Liver (tissue), 9 donors: ENCODE data around the gene TENT4A. TPM values are rescaled to one million over a fixed set of nuclear protein-coding genes. Genes with fewer than 3 reads are reported as not detected.
A peak's percentile ranks its signal among the peaks of the same experiment; 100 is the strongest.

Experiments used
- DNase-seq: peaks from one replicate; pipeline ENCODE4 v3.0.0-alpha.2; 2017; ENCODE audit warnings: low spot score
- H3K27ac ChIP-seq, 2 donors: one replicate each; pipeline ENCODE4 v1.7.0; 2013; ENCODE audit warnings: inconsistent platforms in 2 of 2, low read length in 2 of 2, control low read depth in 1 of 2, low read depth in 1 of 2, mild to moderate bottlenecking in 1 of 2
- H3K27me3 ChIP-seq, 4 donors: one replicate each; pipeline versions ENCODE4 v1.6.1 to v1.7.0; 2013; ENCODE audit warnings: low read length in 3 of 4, inconsistent platforms in 1 of 4, mild to moderate bottlenecking in 1 of 4, moderate library complexity in 1 of 4; ENCODE audit not compliant: control insufficient read depth in 4 of 4, insufficient read depth in 4 of 4
- H3K36me3 ChIP-seq, 4 donors: one replicate each; pipeline versions ENCODE4 v1.6.1 to v1.7.0; 2013; ENCODE audit warnings: low read length in 3 of 4, mild to moderate bottlenecking in 3 of 4, low read depth in 1 of 4, moderate library complexity in 1 of 4; ENCODE audit not compliant: control insufficient read depth in 4 of 4, insufficient read depth in 3 of 4
- H3K4me1 ChIP-seq, 4 donors: one replicate each; pipeline versions ENCODE4 v1.6.1 to v1.7.0; 2013; ENCODE audit warnings: low read length in 3 of 4, mild to moderate bottlenecking in 3 of 4, moderate library complexity in 1 of 4; ENCODE audit not compliant: control insufficient read depth in 4 of 4, insufficient read depth in 4 of 4
- H3K4me3 ChIP-seq, 3 donors: one replicate each; pipeline versions ENCODE4 v1.6.1 to v1.7.0; 2013; ENCODE audit warnings: low read length in 3 of 3, control low read depth in 1 of 3, low read depth in 1 of 3, mild to moderate bottlenecking in 1 of 3
- H3K9ac ChIP-seq, 2 donors: one replicate each; pipeline ENCODE4 v1.7.0; 2013; ENCODE audit warnings: low read length in 2 of 2, mild to moderate bottlenecking in 2 of 2, moderate library complexity in 2 of 2, control low read depth in 1 of 2, low read depth in 1 of 2
- H3K9me3 ChIP-seq, 4 donors: one replicate each; pipeline versions ENCODE4 v1.6.1 to v1.7.0; 2013; ENCODE audit warnings: low read length in 3 of 4; ENCODE audit not compliant: control insufficient read depth in 4 of 4
- ATF3 ChIP-seq: IDR thresholded peaks from 2 replicates; pipeline ENCODE4 v1.6.1; 2016; ENCODE audit warnings: antibody characterized with exemption
- CTCF ChIP-seq: fragments of 150-350 bp; IDR thresholded peaks from 2 replicates; pipeline ENCODE4 v1.5.1; 2017; ENCODE audit warnings: improper control_type of control experiment, low read depth, low read length; ENCODE audit not compliant: missing input control
- EGR1 ChIP-seq, 2 donors: IDR thresholded peaks; 2 replicates each; pipeline ENCODE4 v1.6.1; 2016 to 2018; ENCODE audit warnings: antibody characterized with exemption in 2 of 2, low read depth in 2 of 2
- FOXA1 ChIP-seq: IDR thresholded peaks from 2 replicates; pipeline ENCODE4 v1.6.1; 2016; ENCODE audit warnings: antibody characterized with exemption
- FOXA2 ChIP-seq: IDR thresholded peaks from 2 replicates; pipeline ENCODE4 v1.6.1; 2016; ENCODE audit warnings: antibody characterized with exemption
- GABPA ChIP-seq, 2 donors: IDR thresholded peaks in 1 of 2; conservative IDR thresholded peaks in 1 of 2; 2 replicates each; pipeline ENCODE4 v1.6.1; 2016; ENCODE audit warnings: antibody characterized with exemption in 2 of 2, mild to moderate bottlenecking in 1 of 2, moderate library complexity in 1 of 2
- HNF4A ChIP-seq, 2 donors: conservative IDR thresholded peaks; 2 replicates each; pipeline ENCODE4 v1.6.1; 2016; ENCODE audit warnings: antibody characterized with exemption in 2 of 2, mild to moderate bottlenecking in 2 of 2
- HNF4G ChIP-seq: IDR thresholded peaks from 2 replicates; pipeline ENCODE4 v1.6.1; 2016; ENCODE audit warnings: antibody characterized with exemption
- JUND ChIP-seq, 2 donors: IDR thresholded peaks; 2 replicates each; pipeline ENCODE4 v1.6.1; 2016; ENCODE audit warnings: antibody characterized with exemption in 2 of 2
- MAX ChIP-seq: IDR thresholded peaks from 2 replicates; pipeline ENCODE4 v1.6.1; 2016; ENCODE audit warnings: antibody characterized with exemption
- NR2F2 ChIP-seq: IDR thresholded peaks from 2 replicates; pipeline ENCODE4 v1.6.1; 2016; ENCODE audit warnings: antibody characterized with exemption
- RAD21 ChIP-seq, 2 donors: IDR thresholded peaks; 2 replicates each; pipeline ENCODE4 v1.6.1; 2016; ENCODE audit warnings: antibody characterized with exemption in 2 of 2, mild to moderate bottlenecking in 2 of 2
- REST ChIP-seq: IDR thresholded peaks from 2 replicates; pipeline ENCODE4 v1.6.1; 2016; ENCODE audit warnings: antibody characterized with exemption, mild to moderate bottlenecking
- RXRA ChIP-seq, 2 donors: IDR thresholded peaks; 2 replicates each; pipeline ENCODE4 v1.6.1; 2017 to 2018; ENCODE audit warnings: antibody characterized with exemption in 2 of 2, mild to moderate bottlenecking in 1 of 2
- SP1 ChIP-seq: IDR thresholded peaks from 2 replicates; pipeline ENCODE4 v1.6.1; 2018; ENCODE audit warnings: antibody characterized with exemption, mild to moderate bottlenecking
- TAF1 ChIP-seq: conservative IDR thresholded peaks from 2 replicates; pipeline ENCODE4 v1.6.1; 2016; ENCODE audit warnings: antibody characterized with exemption, mild to moderate bottlenecking
- YY1 ChIP-seq: IDR thresholded peaks from 2 replicates; pipeline ENCODE4 v1.6.1; 2016; ENCODE audit warnings: antibody characterized with exemption, mild to moderate bottlenecking
- ZBTB33 ChIP-seq: IDR thresholded peaks from 2 replicates; pipeline ENCODE4 v1.6.1; 2016; ENCODE audit warnings: antibody characterized with exemption
- WGBS: extraction: QIAGEN DNeasy Blood & Tissue Kit; methylation state at CpG from one replicate; pipeline ENCODE4 v1.1.7; 2013; 5-methylcytosine and 5-hydroxymethylcytosine counted together
- polyA plus RNA-seq, 2 donors: library from polyadenylated mRNA; stranded (reverse) in 1 of 2; unstranded in 1 of 2; fragments of 200-250 nt in 1 of 2; fragments of >200 nt in 1 of 2; fragmentation: Nextera tagmentation in 1 of 2; extraction: Ambion mirVana in 1 of 2; gene quantifications; one replicate each; pipeline versions ENCODE4 v1.2.1 to v1.2.3, GENCODE V29; 2013 to 2015
- total RNA-seq, 2 donors: library from RNA; depleted of rRNA; stranded (reverse); fragments of >200 nt; gene quantifications; one replicate each; pipeline ENCODE4 v1.2.3, GENCODE V29; 2014
- donor health status: healthy.
- donor health status: healthy.
- donor health status: healthy.
- donor health status: healthy.
- donor health status: healthy.

Gene TENT4A
- total and polyA plus RNA-seq, 4 donors, result 3.9 to 15.1 (median 8.1) TPM

- no peak overlapping the region for H3K9ac ChIP-seq
- peaks cover 15 to 53% (median 37%) of the 10 kb centered on the region in 4 donors for H3K4me1 ChIP-seq
- 91% methylated on average over 9 of the region's 9 CpGs for WGBS
- H3K36me3 ChIP-seq, result peaks cover 3 to 25% (median 15%) of the 10 kb centered on the region in 4 donors
- TF ChIP-seq ZBTB33, result no peak
- TF ChIP-seq YY1, result peak; percentile 2
- DNase-seq, result no peak
- H3K27me3 ChIP-seq, result no peaks in the 10 kb centered on the region
- H3K4me3 ChIP-seq, result no peak overlapping the region
- no peaks in the 10 kb centered on the region for H3K9me3 ChIP-seq
- H3K27ac ChIP-seq, result peak overlapping the region; percentile 67 to 70
Observed at GRCh38 chr5:6736524-6737042, 23.4 kb downstream of the TENT4A start.

- peaks cover 3 to 26% (median 16%) of the 10 kb centered on the region in 4 donors for H3K36me3 ChIP-seq
- peak overlapping the region; percentile 67 to 70 for H3K27ac ChIP-seq
- H3K4me3 ChIP-seq, result no peak overlapping the region
- H3K4me1 ChIP-seq, result peaks cover 12 to 46% (median 30%) of the 10 kb centered on the region in 4 donors
- no peaks in the 10 kb centered on the region for H3K27me3 ChIP-seq
- peak in 1 of 2 donors; percentile 71 for TF ChIP-seq RXRA (IDR thresholded peaks at IDR 0.05)
- TF ChIP-seq FOXA1, result no peak
- TF ChIP-seq JUND (IDR thresholded peaks at IDR 0.05), result peak in 1 of 2 donors; percentile 36
- no peak for TF ChIP-seq FOXA2
- no peak for TF ChIP-seq HNF4G
- no peak for TF ChIP-seq EGR1 (IDR thresholded peaks at IDR 0.05; ENCODE audit: low read depth in 2 of 2)
- no peak for TF ChIP-seq TAF1
- no peak for TF ChIP-seq RAD21 (IDR thresholded peaks at IDR 0.05)
- no peak for TF ChIP-seq CTCF
- no peak for TF ChIP-seq ATF3
- no peak for TF ChIP-seq MAX
- no peak for TF ChIP-seq GABPA (IDR thresholded peaks at IDR 0.05 in 1 of 2, conservative IDR thresholded peaks at IDR 0.05 in 1 of 2)
- peak; percentile 40 for TF ChIP-seq SP1
- TF ChIP-seq REST, result no peak
- TF ChIP-seq ZBTB33, result no peak
- peak; percentile 49 for TF ChIP-seq YY1
- no peak for TF ChIP-seq NR2F2
- TF ChIP-seq HNF4A (conservative IDR thresholded peaks at IDR 0.05), result peak in 1 of 2 donors; percentile 84
- WGBS, result 70% methylated on average over 24 of the region's 24 CpGs
- no peaks in the 10 kb centered on the region for H3K9me3 ChIP-seq
- DNase-seq, result no peak
- H3K9ac ChIP-seq, result peak overlapping the region in 1 of 2 donors; percentile 26
Observed at GRCh38 chr5:6737043-6737941, 24.1 kb downstream of the TENT4A start.
